K562 (cell line): ENCODE measurements around the gene SCNN1A. TPM values are rescaled to one million over a fixed set of nuclear protein-coding genes. Genes with fewer than 3 reads are reported as not detected.

Experiments
- ATAC-seq: fragments of 200-7000 bp; cut with Tn5 transposase; 3 replicates; pipeline ENCODE4 v1.9.1; 2020; ENCODE audit warnings: moderate library complexity
- BruUV-seq: library from RNA; stranded (reverse); fragments of 400-500 nt; replicated peaks from 2 replicates; lab custom pipeline; 2021; lab: Mats Ljungman, UMichigan
- CTCF ChIA-PET: fragments of 300-600 bp; formaldehyde crosslinking; extraction: SDS; loops from one replicate; lab custom pipeline; 2021; ENCODE audit warnings: low intra/inter-chr PET ratio; lab: Yijun Ruan, JAX
- POLR2A ChIA-PET: fragments of 300-600, 350-650 bp; sonication (Branson Sonifier 250); formaldehyde crosslinking; extraction: SDS; loops from one replicate; lab custom pipeline; 2021; ENCODE audit warnings: antibody characterized with exemption, inconsistent platforms; lab: Yijun Ruan, JAX
- DNase-seq, 4 experiments: peaks; one replicate each; pipeline versions ENCODE4 v3.0.0 to v3.0.0-alpha.2; 2011 to 2018; ENCODE audit warnings: low spot score in 3 of 4, mixed read lengths in 3 of 4; ENCODE audit errors: extremely low read depth in 1 of 4
- FAIRE-seq: peaks from 2 replicates; lab custom pipeline; 2011; peaks lifted over from hg19 to GRCh38; lab: Jason Lieb, UNC
- H2AFZ ChIP-seq: 2 replicates; pipeline ENCODE4 v1.6.0; 2011; ENCODE audit warnings: low read depth, low read length, control low read depth, inconsistent platforms
- H3K27ac ChIP-seq: fragments of 200-600 bp; 3 replicates; pipeline ENCODE4 v1.8.0; 2011; ENCODE audit warnings: low read depth, mild to moderate bottlenecking, control low read depth, inconsistent platforms, low read length, moderate library complexity, mixed read lengths; ENCODE audit errors: extremely low read depth
- H3K27me3 ChIP-seq, 2 experiments: fragments of 300-600 bp in 1 of 2; 2 replicates in 1 of 2; 3 replicates in 1 of 2; pipeline versions ENCODE4 v1.6.0 to v1.8.0; 2011; ENCODE audit warnings: inconsistent platforms in 2 of 2, low read length in 2 of 2, mild to moderate bottlenecking in 1 of 2, mixed read lengths in 1 of 2, moderate library complexity in 1 of 2; ENCODE audit not compliant: control insufficient read depth in 2 of 2, insufficient read depth in 2 of 2
- H3K36me3 ChIP-seq: fragments of 300-600 bp; 3 replicates; pipeline ENCODE4 v1.8.0; 2011; ENCODE audit warnings: mild to moderate bottlenecking, low read length, inconsistent platforms; ENCODE audit not compliant: control insufficient read depth, insufficient read depth
- H3K4me1 ChIP-seq, 2 experiments: fragments of 200-600 bp in 1 of 2; replicated peaks in 1 of 2; 2 replicates in 1 of 2; 3 replicates in 1 of 2; pipeline versions ENCODE4 v1.5.1 to v1.8.0; 2011; ENCODE audit warnings: inconsistent platforms in 2 of 2, low read length in 2 of 2, mild to moderate bottlenecking in 1 of 2, mixed read lengths in 1 of 2, moderate library complexity in 1 of 2; ENCODE audit not compliant: control insufficient read depth in 2 of 2, insufficient read depth in 2 of 2
- H3K4me2 ChIP-seq: 2 replicates; pipeline ENCODE4 v1.6.1; 2011; ENCODE audit warnings: low read length, control low read depth, inconsistent platforms, mixed read lengths; ENCODE audit not compliant: insufficient read depth
- H3K4me3 ChIP-seq: fragments of 200-600 bp; sonication (generic), shearing (Covaris generic); 2 replicates; pipeline ENCODE4 v1.5.1; 2016; ENCODE audit warnings: control low read depth, inconsistent platforms
- H3K79me2 ChIP-seq: fragments of 200-600 bp; 3 replicates; pipeline ENCODE4 v1.8.0; 2011; ENCODE audit warnings: low read length, inconsistent platforms; ENCODE audit not compliant: control insufficient read depth, insufficient read depth
- H3K9ac ChIP-seq, 2 experiments: 2 replicates each; pipeline versions ENCODE4 v1.6.0 to v1.6.1; 2011; ENCODE audit warnings: low read depth in 2 of 2, low read length in 2 of 2, control low read depth in 1 of 2, inconsistent platforms in 1 of 2, mild to moderate bottlenecking in 1 of 2, mixed read lengths in 1 of 2; ENCODE audit not compliant: insufficient read depth in 1 of 2
- H3K9me1 ChIP-seq: one replicate; pipeline ENCODE4 v1.6.0; 2011; ENCODE audit warnings: inconsistent platforms, mild to moderate bottlenecking, low read length, moderate library complexity; ENCODE audit not compliant: control insufficient read depth, insufficient read depth
- H3K9me3 ChIP-seq: replicated peaks from 2 replicates; pipeline ENCODE4 v1.5.1; 2011; ENCODE audit warnings: low read depth, low read length, inconsistent platforms; ENCODE audit not compliant: control insufficient read depth, insufficient read depth
- H4K20me1 ChIP-seq: replicated peaks from 2 replicates; pipeline ENCODE4 v1.6.1; 2011; ENCODE audit warnings: low read length, inconsistent platforms, mixed read lengths; ENCODE audit not compliant: control insufficient read depth, insufficient read depth
- ATF4 ChIP-seq: fragments of 450-650 bp; formaldehyde crosslinking; IDR thresholded peaks from 2 replicates; pipeline ENCODE4 v1.4.0; 2022; ENCODE audit warnings: mild to moderate bottlenecking, moderate library complexity
- HDAC1 ChIP-seq, 2 experiments: fragments of 450-650 bp; IDR thresholded peaks; 2 replicates each; pipeline ENCODE4 v1.6.1; 2016 to 2017; ENCODE audit warnings: inconsistent platforms in 1 of 2, mild to moderate bottlenecking in 1 of 2, moderate library complexity in 1 of 2
- KAT8 ChIP-seq: fragments of 450-650 bp; IDR thresholded peaks from 2 replicates; pipeline ENCODE4 v1.6.1; 2016; ENCODE audit warnings: low read depth, mild to moderate bottlenecking
- KLF10 ChIP-seq: fragments of 250-450 bp; sonication (Bioruptor Pico); IDR thresholded peaks from 2 replicates; pipeline ENCODE4 v1.6.1; 2021; ENCODE audit warnings: matching md5 sums
- MYBL2 ChIP-seq, 2 experiments: fragments of 450-650 bp in 1 of 2; sonication (generic) in 1 of 2; formaldehyde crosslinking in 1 of 2; IDR thresholded peaks; 2 replicates each; pipeline versions ENCODE4 v1.6.1 to v1.8.1; 2017 to 2022; ENCODE audit warnings: borderline replicate concordance in 1 of 2, inconsistent platforms in 1 of 2, low read depth in 1 of 2, mild to moderate bottlenecking in 1 of 2, missing genetic modification reagents in 1 of 2, moderate library complexity in 1 of 2
- NELFE ChIP-seq: IDR thresholded peaks from 2 replicates; pipeline ENCODE4 v1.6.1; 2011; ENCODE audit warnings: mild to moderate bottlenecking; ENCODE audit not compliant: insufficient read depth, insufficient read length
- NFIX ChIP-seq: fragments of 250-450 bp; sonication (Bioruptor Pico); IDR thresholded peaks from 2 replicates; pipeline ENCODE4 v1.4.0; 2020; ENCODE audit warnings: low read depth, mild to moderate bottlenecking, moderate library complexity
- POLR2AphosphoS5 ChIP-seq: IDR thresholded peaks from 2 replicates; pipeline ENCODE4 v1.6.1; 2011; ENCODE audit warnings: mild to moderate bottlenecking, low read depth, low read length, moderate library complexity; ENCODE audit not compliant: control insufficient read depth, insufficient read depth
- PRPF4 ChIP-seq: fragments of 200-400 bp; formaldehyde crosslinking; IDR thresholded peaks from one replicate; pipeline ENCODE4 v1.6.1; 2017; ENCODE audit warnings: low read length, low read depth, mild to moderate bottlenecking; ENCODE audit not compliant: insufficient read depth, poor library complexity, severe bottlenecking
- RB1 ChIP-seq: fragments of 450-650 bp; IDR thresholded peaks from 2 replicates; pipeline ENCODE4 v1.6.1; 2017; ENCODE audit warnings: low read depth, mild to moderate bottlenecking
- SIX5 ChIP-seq, 2 experiments: IDR thresholded peaks; 2 replicates each; pipeline ENCODE4 v1.6.1; 2011; ENCODE audit warnings: low read length in 2 of 2, borderline replicate concordance in 1 of 2, low read depth in 1 of 2, mild to moderate bottlenecking in 1 of 2, moderate library complexity in 1 of 2; ENCODE audit not compliant: insufficient read depth in 1 of 2
- THRB ChIP-seq: fragments of 450-650 bp; formaldehyde crosslinking; conservative IDR thresholded peaks from 2 replicates; pipeline ENCODE4 v1.4.0; 2022; ENCODE audit warnings: mild to moderate bottlenecking, missing genetic modification characterization
- WGBS: fragments of 100-300 bp; shearing (Covaris generic); methylation state at CpG from one replicate; pipeline ENCODE4 v1.1.6; 2016; ENCODE audit warnings: low coverage, mixed read lengths; ENCODE audit not compliant: insufficient coverage; ENCODE audit errors: missing lambda C conversion rate; 5-methylcytosine and 5-hydroxymethylcytosine counted together
- in situ Hi-C: fragments of 300-500 bp; cut with MboI; formaldehyde crosslinking; loops from 4 replicates; pipeline ENCODE4 v1.15.0; 2018; ENCODE audit warnings: inconsistent platforms, mixed read lengths
- intact Hi-C: fragments of 100-400 bp; cut with micrococcal nuclease; formaldehyde crosslinking; loops from 2 replicates; pipeline ENCODE4 v1.14.2; 2022
- polyA plus RNA-seq, 8 experiments: library from polyadenylated mRNA; depleted of rRNA in 4 of 8; stranded (reverse) in 5 of 8; unstranded in 3 of 8; fragments of >200 nt; fragmentation: Nextera tagmentation in 2 of 8; fragmentation: Illumina TruSeq in 1 of 8; extraction: Ambion mirVana in 2 of 8; extraction: Trizol in 1 of 8; gene quantifications; 2 replicates each; pipeline versions ENCODE4 v1.2.1 to v1.2.3, GENCODE V29; 2011 to 2014; ENCODE audit warnings: inconsistent platforms in 1 of 8, missing spikeins in 1 of 8
- total RNA-seq, 7 experiments: library from RNA; depleted of rRNA in 6 of 7; stranded (reverse); fragments of >200 nt in 6 of 7; fragmentation: Illumina TruSeq in 2 of 7; extraction: Trizol in 2 of 7; gene quantifications; 2 replicates each; pipeline versions ENCODE4 v1.2.1 to v1.2.3, GENCODE V29; 2011 to 2021; ENCODE audit warnings: low replicate concordance in 1 of 7
- TF ChIP-seq, protein P1 (sequence below): fragments of 450-650 bp; IDR thresholded peaks from 2 replicates; pipeline ENCODE4 v1.6.1; 2016; ENCODE audit warnings: missing biosample characterization, missing genetic modification characterization
- TF ChIP-seq, protein P2 (sequence below): fragments of 250-450 bp; sonication (Bioruptor Pico); IDR thresholded peaks from 2 replicates; pipeline ENCODE4 v1.4.0; 2020; ENCODE audit warnings: mild to moderate bottlenecking

The SCNN1A gene
- total and polyA plus RNA-seq, 9 of the 15 experiments (the other 6 are each of a cell fraction or from before 2014, with no cell fraction given), result 0.15 to 0.49 (median 0.32) TPM; not detected in 5

GRCh38 chr12:6302621-6303020 is 72.7 kb downstream of the SCNN1A start:
- POLR2A ChIA-PET, result interaction anchor here (0.7 kb wide), 2 partner anchors 34 to 265 kb away, joined by 3 to 4 read pairs; no protein-coding TSS in a partner anchor
- FAIRE-seq, result no peak
- in situ Hi-C loops, result no loop called here

More at GRCh38 chr12:6302621-6303020, 72.7 kb downstream of the SCNN1A start:
- H3K4me1 ChIP-seq, result no peaks in the 10 kb centered on the region; a peak in 1 of 5 replicates
- H2AFZ ChIP-seq, result no peak overlapping the region
- H3K27me3 ChIP-seq, result no peaks in the 10 kb centered on the region
- H3K9ac ChIP-seq, result no peak overlapping the region
- no peaks in the 10 kb centered on the region for H3K9me3 ChIP-seq
- WGBS, result 9% methylated on average over 3 of the region's 3 CpGs
- BruUV-seq, result no TSS peak
- DNase-seq, result no peak
- H3K4me2 ChIP-seq, result no peak overlapping the region
- no peak for TF ChIP-seq PRPF4
- no peak for TF ChIP-seq RB1
- no peak for TF ChIP-seq THRB (CRISPR knock-in tag)
- no peak for TF ChIP-seq KLF10 (CRISPR knock-in tag)
- no peak for TF ChIP-seq SIX5 (IDR thresholded peaks at IDR 0.05; ENCODE audit: borderline replicate concordance in 1 of 2, insufficient read depth in 1 of 2, low read depth in 1 of 2, low read length in 2 of 2)
- no peak for TF ChIP-seq KAT8
- no peak for TF ChIP-seq MYBL2 (IDR thresholded peaks at IDR 0.05; ENCODE audit: low read depth)
- no peak for TF ChIP-seq MYBL2 (CRISPR knock-in tag; IDR thresholded peaks at IDR 0.05; ENCODE audit: borderline replicate concordance)
- TF ChIP-seq, protein P1, sequence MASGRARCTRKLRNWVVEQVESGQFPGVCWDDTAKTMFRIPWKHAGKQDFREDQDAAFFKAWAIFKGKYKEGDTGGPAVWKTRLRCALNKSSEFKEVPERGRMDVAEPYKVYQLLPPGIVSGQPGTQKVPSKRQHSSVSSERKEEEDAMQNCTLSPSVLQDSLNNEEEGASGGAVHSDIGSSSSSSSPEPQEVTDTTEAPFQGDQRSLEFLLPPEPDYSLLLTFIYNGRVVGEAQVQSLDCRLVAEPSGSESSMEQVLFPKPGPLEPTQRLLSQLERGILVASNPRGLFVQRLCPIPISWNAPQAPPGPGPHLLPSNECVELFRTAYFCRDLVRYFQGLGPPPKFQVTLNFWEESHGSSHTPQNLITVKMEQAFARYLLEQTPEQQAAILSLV (tag), result no peak
- no peak for TF ChIP-seq HDAC1 (IDR thresholded peaks at IDR 0.05)
- no peak for TF ChIP-seq NELFE
- no peak for TF ChIP-seq NFIX (CRISPR knock-in tag)
- TF ChIP-seq POLR2AphosphoS5, result no peak
- no peak for TF ChIP-seq ATF4 (CRISPR knock-in tag)
- TF ChIP-seq, protein P2, sequence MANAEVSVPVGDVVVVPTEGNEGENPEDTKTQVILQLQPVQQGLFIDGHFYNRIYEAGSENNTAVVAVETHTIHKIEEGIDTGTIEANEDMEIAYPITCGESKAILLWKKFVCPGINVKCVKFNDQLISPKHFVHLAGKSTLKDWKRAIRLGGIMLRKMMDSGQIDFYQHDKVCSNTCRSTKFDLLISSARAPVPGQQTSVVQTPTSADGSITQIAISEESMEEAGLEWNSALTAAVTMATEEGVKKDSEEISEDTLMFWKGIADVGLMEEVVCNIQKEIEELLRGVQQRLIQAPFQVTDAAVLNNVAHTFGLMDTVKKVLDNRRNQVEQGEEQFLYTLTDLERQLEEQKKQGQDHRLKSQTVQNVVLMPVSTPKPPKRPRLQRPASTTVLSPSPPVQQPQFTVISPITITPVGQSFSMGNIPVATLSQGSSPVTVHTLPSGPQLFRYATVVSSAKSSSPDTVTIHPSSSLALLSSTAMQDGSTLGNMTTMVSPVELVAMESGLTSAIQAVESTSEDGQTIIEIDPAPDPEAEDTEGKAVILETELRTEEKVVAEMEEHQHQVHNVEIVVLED (CRISPR knock-in tag), result no peak
- TF ChIP-seq, all 486 proteins: peak for 0
- Histone ChIP-seq H3K27ac (no peak overlapping the region), H3K4me3 (no peak overlapping the region), H3K79me2 (no peaks in the 10 kb centered on the region), H3K9me1 (no peaks in the 10 kb centered on the region), H3K36me3 (no peaks in the 10 kb centered on the region), H4K20me1 (no peaks in the 10 kb centered on the region)
- intact Hi-C loops, result no loop called here
- CTCF ChIA-PET, result no interaction called here
- ATAC-seq, result no peak
